Right cardiac atrium (tissue), 5 donors: Measurements from ENCODE around the gene ARL3. TPM values are rescaled to one million over a fixed set of nuclear protein-coding genes. Genes with fewer than 3 reads are reported as not detected.

Experiments
- ATAC-seq, 2 donors: fragments of 200-7000 bp; cut with Tn5 transposase; one replicate each; pipeline versions ENCODE4 v1.8.0 to v1.9.1; 2020; ENCODE audit warnings: moderate library complexity in 2 of 2, mild to moderate bottlenecking in 1 of 2
- DNase-seq, 3 donors: peaks; one replicate each; pipeline ENCODE4 v3.0.0-alpha.2; 2020
- H3K27ac ChIP-seq: one replicate; pipeline ENCODE4 v1.5.1; 2013; ENCODE audit warnings: mild to moderate bottlenecking, low read length, control low read depth, moderate library complexity
- H3K27me3 ChIP-seq: one replicate; pipeline ENCODE4 v1.6.1; 2013; ENCODE audit not compliant: control insufficient read depth, insufficient read depth
- H3K4me1 ChIP-seq: one replicate; pipeline ENCODE4 v1.6.1; 2013; ENCODE audit warnings: low read length; ENCODE audit not compliant: control insufficient read depth, insufficient read depth
- H3K4me3 ChIP-seq: one replicate; pipeline ENCODE4 v1.5.1; 2013; ENCODE audit warnings: low read length, control low read depth
- H3K9me3 ChIP-seq: one replicate; pipeline ENCODE4 v1.6.1; 2013; ENCODE audit warnings: low read length; ENCODE audit not compliant: control insufficient read depth
- WGBS: extraction: QIAGEN DNeasy Blood & Tissue Kit; methylation state at CpG from one replicate; pipeline ENCODE4 v1.1.7; 2013; 5-methylcytosine and 5-hydroxymethylcytosine counted together
- intact Hi-C, 4 donors: fragments of 100-400 bp; cut with DNase I; formaldehyde crosslinking; loops; one replicate each; pipeline versions ENCODE4 v1.11.0 to v1.14.0; 2022 to 2023
- polyA plus RNA-seq: library from polyadenylated mRNA; stranded (reverse); fragments of 200-250 nt; gene quantifications from one replicate; pipeline ENCODE4 v1.2.3, GENCODE V29; 2013
- total RNA-seq, 4 donors: library from RNA; stranded (reverse); fragmentation: NEBNext Ultra II Directional; extraction: Animal tissue kit (Norgen Biotek cat#: 25700); gene quantifications; one replicate each; pipeline ENCODE4 v1.2.1, GENCODE V29; 2021
- donor health status: healthy with polysubstance abuse.
- donor health status: DM: no; HTN: yes; CAD: no.
- donor health status: DM: no; HTN: no; CAD: no.
- donor health status: DM: no; HTN: yes; CAD: no; lungs with severe emphysema.
- donor health status: DM: yes; HTN: yes; CAD: no.

Gene ARL3
- total and polyA plus RNA-seq, 5 donors: 13.0 to 18.3 (median 15.2) TPM

DNA sequence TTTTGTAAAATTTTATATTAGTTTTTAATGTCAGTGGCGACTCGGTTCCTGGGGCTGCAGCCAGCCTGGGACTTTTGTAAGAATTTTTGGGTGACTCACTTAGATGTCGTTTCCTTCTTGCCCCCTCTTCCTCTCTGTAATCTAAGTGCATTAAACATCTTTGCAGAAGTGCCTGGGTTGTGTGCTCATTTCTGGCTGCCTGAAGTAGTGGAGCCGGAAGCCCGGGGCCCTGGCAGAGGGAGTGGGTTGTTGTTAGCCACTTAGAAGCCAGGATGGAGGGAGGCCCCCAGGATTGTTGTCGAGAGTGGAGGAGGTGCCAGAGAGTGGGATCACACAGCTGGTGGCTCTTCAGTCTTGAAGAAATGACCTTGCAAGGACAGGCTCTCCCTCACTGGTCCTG is 80.9 kb downstream of the ARL3 start:
- DNase-seq: peak; percentile 71 to 83 (median 82)
- WGBS: 7% methylated on average over 6 of the region's 6 CpGs
- peak overlapping the region; percentile 90 for H3K27ac ChIP-seq
- no peaks in the 10 kb centered on the region for H3K9me3 ChIP-seq
- peak; percentile 42 to 70 for ATAC-seq
- intact Hi-C loops: no loop called here
- H3K4me3 ChIP-seq: no peak overlapping the region
- H3K27me3 ChIP-seq: no peaks in the 10 kb centered on the region
- H3K4me1 ChIP-seq: peaks cover 19% of the 10 kb centered on the region

DNA sequence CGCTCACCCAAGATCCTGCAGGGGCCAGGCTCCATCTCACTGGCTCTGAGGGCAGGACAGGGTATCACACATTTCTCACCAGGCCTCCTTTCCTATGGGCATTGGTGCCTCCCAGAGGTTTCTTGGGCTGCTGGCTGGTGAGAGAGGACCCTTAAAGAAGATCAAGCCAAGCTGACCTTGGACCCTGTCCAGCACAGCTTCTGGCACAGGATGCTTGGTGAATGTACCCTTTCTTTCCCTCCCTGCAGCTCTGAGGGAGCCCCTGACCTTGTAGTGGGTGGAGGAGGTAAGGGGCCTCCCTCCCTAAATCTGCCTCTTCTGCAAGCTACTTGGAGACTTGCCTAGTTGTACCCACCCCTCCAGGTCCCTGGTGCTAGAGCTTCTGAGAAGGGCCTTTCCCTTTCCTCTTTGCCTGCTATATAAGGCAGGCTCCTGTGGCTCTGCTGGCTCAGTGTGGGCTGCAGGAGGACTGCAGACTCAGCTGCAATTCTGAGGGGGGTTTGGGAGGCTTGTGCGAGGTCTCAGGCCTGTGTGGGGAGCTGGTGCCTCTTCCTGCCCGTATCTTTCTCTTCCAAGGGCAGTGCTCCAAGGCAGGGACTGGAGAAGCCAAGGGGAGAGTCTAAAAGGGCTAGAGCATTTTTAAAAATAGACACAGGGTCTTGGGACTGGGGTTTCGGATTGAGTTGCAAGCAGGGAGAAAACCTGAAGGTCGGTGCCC is 81.6 kb downstream of the ARL3 start:
- DNase-seq: peak; percentile 37 to 82 (median 66)
- peak overlapping the region; percentile 90 for H3K27ac ChIP-seq
- peak; percentile 28 to 34 for ATAC-seq
- intact Hi-C loops: no loop called here
- WGBS: 22% methylated on average over 5 of the region's 5 CpGs
- H3K4me3 ChIP-seq: no peak overlapping the region
- no peaks in the 10 kb centered on the region for H3K9me3 ChIP-seq
- H3K4me1 ChIP-seq: peaks cover 25% of the 10 kb centered on the region
- no peaks in the 10 kb centered on the region for H3K27me3 ChIP-seq

DNA sequence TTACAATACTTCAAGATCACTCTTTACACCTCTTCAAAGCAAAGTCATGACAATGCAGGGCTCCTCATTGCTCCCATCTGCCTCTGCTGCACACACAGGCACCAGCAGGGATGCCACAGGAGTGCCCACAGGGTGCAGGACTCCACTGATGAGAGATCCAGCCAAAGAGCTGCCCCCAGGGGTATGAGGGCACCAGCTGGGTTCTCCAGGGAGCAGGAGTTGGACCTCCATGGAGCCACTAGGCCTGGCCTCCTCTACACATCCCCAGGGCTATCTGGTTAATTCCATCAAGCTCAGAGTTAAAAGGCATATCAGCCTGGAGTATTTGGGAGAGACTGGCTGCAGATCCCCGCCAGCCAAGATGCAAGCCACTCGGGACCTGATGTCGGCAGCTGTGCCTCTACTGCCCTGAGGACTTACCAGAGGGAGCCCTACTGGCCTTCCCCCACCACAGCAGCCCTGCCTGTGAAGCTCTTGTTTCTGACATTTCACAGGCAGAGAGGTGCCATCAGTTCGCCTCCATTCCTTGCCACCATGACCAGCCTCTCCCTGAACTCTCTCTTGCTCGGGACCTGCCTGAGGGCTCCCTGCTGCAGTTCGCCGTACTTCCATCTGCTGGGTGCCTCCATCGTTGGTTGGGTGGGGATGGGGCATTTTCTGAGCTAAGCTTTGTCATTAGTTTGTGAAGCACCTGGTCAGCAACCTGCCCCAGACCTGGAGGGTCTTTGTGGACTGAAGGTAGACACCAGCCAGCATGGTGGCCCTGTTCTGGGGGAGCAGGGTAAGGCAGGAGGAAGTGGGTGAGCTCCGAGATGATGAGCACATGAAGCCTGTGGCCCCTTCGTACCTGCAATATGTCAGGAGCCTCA is 82.4 kb downstream of the ARL3 start:
- DNase-seq (peak; percentile 13 to 51 (median 47)), ATAC-seq (no peak)
- H3K4me1 ChIP-seq: peaks cover 32% of the 10 kb centered on the region
- peak overlapping the region; percentile 90 for H3K27ac ChIP-seq
- H3K4me3 ChIP-seq: no peak overlapping the region
- intact Hi-C loops: no loop called here
- 77% methylated on average over 10 of the region's 10 CpGs for WGBS
- no peaks in the 10 kb centered on the region for H3K9me3 ChIP-seq
- H3K27me3 ChIP-seq: no peaks in the 10 kb centered on the region

DNA sequence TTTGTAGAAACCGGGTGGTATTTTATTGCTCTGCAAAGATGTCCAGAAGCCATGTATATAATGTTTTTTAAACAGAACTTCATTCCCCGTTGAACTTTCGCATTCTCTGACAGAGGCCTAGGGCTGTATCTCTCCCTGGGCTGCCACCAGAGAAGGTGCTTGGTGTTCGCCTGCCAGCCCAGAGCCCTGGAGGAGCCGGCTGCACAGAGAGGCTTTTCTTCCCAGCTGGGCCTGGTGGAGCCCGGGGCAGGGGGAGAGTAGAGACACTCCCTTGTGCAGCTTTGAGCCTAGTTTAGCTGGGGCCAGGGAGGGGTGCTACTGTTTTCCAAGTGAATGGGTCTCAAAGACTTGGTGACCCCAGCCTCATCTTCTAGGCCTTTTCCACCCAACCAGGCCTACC is 83.5 kb downstream of the ARL3 start:
- no peak overlapping the region for H3K27ac ChIP-seq
- WGBS: 75% methylated on average over 6 of the region's 6 CpGs

DNA sequence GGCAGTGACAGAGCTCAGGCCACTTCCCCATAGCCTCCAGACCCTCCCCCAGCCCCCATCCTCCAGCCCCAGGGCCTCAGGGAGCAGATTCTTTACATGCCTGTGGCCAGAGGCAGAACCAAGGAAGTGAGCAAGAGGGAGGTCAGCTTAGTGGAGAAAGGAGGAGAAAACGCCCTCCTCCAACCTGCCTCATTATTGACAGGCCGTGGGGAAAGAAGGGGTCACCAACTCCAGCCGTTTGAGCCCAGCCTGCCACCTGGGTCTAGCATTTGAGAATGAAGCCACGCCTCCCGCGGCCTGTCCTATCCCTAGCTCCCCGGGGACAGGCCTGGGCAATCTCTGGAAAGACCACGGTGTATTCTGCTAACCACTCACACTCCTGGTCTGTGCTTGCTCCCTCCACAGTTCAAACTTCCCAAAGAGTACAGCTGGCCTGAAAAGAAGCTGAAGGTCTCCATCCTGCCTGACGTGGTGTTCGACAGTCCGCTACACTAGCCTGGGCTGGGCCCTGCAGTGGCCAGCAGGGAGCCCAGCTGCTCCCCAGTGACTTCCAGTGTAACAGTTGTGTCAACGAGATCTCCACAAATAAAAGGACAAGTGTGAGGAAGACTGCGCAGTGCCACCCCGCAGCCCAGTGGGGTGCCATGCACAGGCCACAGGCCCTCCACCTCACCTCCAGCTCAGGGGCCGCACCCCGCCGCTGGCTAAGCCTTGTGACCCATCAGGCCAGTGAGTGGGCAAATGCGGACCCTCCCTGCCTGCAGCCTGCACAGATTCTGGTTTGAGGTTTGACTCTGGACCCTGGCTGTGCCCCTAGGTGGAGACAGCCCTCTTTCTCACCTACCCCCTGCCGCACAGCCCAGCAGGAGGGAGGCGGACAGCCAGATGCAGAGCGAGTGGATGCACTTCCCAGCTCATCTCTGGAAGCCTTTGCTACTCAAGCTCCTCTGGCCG is 84.3 kb downstream of the ARL3 start:
- 66% methylated on average over 22 of the region's 22 CpGs for WGBS
- ATAC-seq: no peak
- peaks cover 49% of the 10 kb centered on the region for H3K4me1 ChIP-seq
- H3K27ac ChIP-seq: peak overlapping the region; percentile 40
- intact Hi-C loops: no loop called here
- no peaks in the 10 kb centered on the region for H3K27me3 ChIP-seq
- no peak overlapping the region for H3K4me3 ChIP-seq
- peak; percentile 36 to 73 (median 61) for DNase-seq
- no peaks in the 10 kb centered on the region for H3K9me3 ChIP-seq

More for the DNA sequence above, 83.5 kb downstream of the ARL3 start:
- H3K9me3 ChIP-seq: no peaks in the 10 kb centered on the region
- H3K27me3 ChIP-seq: no peaks in the 10 kb centered on the region
- DNase-seq (peak; percentile 7 to 38 (median 30)), ATAC-seq (no peak)
- H3K4me3 ChIP-seq: no peak overlapping the region
- peaks cover 42% of the 10 kb centered on the region for H3K4me1 ChIP-seq
- intact Hi-C loops: no loop called here

DNA sequence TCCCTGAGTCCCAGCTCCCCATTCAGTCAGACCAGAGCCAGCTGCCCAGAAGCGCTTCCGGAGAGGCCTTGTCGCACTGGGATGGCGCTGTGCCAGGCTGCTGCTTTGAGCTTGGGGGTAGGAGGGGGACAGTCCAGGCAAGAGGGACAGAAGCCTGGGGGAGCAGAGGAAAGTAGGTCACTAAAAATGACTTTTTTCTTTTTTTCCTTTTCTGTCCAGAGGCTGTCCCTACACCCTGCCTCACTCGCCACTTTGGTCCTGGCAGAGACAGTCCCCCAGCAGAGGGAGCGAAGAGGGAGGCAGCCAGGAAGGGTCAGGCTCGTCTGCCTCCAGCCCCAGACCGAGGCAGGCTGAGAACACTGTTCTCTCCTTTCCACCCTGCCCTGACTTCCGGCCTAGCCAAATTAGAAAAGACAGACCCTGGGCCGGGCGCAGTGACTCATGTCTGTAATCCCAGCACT is 85.7 kb downstream of the ARL3 start:
- H3K27me3 ChIP-seq: no peaks in the 10 kb centered on the region
- no peaks in the 10 kb centered on the region for H3K9me3 ChIP-seq
- H3K27ac ChIP-seq: peak overlapping the region; percentile 82
- peak; percentile 82 to 94 (median 92) for DNase-seq
- no peak overlapping the region for H3K4me3 ChIP-seq
- peak; percentile 47 to 53 for ATAC-seq
- intact Hi-C loops: no loop called here
- WGBS: 18% methylated on average over 11 of the region's 11 CpGs
- H3K4me1 ChIP-seq: peaks cover 45% of the 10 kb centered on the region

DNA sequence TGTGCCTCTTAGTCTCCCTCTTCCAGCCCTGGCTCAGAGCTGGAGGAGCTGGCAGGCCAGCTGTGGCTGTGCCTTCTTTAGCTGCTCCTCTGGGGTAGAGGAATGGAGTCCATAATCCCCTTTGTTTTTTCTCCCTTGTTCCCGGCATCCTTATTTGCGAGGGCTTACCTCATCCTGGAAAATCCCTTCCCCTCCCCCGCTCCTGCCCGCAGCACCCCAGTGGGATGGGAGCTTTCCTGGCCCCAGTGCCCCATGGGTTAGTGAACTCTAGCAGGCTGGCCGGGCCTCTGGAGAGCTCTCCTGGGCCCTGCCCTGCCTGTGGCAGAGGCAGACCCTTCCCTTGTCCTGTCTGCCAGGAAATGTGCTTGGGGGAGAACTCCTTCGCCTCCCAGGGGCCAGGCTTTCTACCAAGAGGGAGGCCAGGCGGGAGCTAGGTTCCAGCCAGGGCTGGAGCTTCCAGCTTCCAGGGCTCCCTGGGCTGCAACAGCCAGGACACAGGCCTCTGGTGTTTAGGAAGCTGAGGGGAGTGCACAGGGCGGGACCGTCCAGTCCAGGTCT is 86.4 kb downstream of the ARL3 start:
- DNase-seq: peak; percentile 65 to 86 (median 84)
- no peak overlapping the region for H3K4me3 ChIP-seq
- peaks cover 43% of the 10 kb centered on the region for H3K4me1 ChIP-seq
- peak overlapping the region; percentile 82 for H3K27ac ChIP-seq
- H3K9me3 ChIP-seq: no peaks in the 10 kb centered on the region
- 36% methylated on average over 9 of the region's 9 CpGs for WGBS
- peak; percentile 57 to 60 for ATAC-seq
- intact Hi-C loops: no loop called here
- no peaks in the 10 kb centered on the region for H3K27me3 ChIP-seq

DNA sequence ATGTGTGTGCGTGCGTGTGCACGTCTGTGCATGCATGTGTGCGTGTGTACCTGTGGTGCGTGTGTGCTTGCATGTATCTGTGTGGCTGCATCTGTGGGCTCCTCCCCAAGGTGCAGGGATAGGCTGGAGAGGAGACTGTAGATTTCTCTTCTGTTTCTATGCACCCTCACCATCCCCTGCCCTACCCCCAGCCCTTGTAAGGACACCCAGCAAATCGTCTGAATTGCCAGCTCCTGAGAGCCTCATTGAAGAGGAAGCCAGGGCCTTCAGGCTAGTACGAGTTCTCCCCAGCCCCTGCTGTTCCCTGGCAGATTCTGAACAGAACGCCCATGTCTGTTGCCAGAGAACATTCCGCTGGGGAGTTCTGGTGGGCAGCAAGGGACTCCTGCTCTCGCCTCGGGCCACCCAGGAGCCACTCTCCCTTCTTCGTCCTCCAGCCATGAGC is 86.9 kb downstream of the ARL3 start:
- intact Hi-C loops: no loop called here
- H3K4me1 ChIP-seq: peaks cover 39% of the 10 kb centered on the region
- H3K4me3 ChIP-seq: no peak overlapping the region
- peak in 2 of 3 donors; percentile 20 to 64 for DNase-seq
- peak overlapping the region; percentile 82 for H3K27ac ChIP-seq
- 53% methylated on average over 12 of the region's 12 CpGs for WGBS
- ATAC-seq: peak in 1 of 2 donors; percentile 2
- H3K27me3 ChIP-seq: no peaks in the 10 kb centered on the region
- no peaks in the 10 kb centered on the region for H3K9me3 ChIP-seq

DNA sequence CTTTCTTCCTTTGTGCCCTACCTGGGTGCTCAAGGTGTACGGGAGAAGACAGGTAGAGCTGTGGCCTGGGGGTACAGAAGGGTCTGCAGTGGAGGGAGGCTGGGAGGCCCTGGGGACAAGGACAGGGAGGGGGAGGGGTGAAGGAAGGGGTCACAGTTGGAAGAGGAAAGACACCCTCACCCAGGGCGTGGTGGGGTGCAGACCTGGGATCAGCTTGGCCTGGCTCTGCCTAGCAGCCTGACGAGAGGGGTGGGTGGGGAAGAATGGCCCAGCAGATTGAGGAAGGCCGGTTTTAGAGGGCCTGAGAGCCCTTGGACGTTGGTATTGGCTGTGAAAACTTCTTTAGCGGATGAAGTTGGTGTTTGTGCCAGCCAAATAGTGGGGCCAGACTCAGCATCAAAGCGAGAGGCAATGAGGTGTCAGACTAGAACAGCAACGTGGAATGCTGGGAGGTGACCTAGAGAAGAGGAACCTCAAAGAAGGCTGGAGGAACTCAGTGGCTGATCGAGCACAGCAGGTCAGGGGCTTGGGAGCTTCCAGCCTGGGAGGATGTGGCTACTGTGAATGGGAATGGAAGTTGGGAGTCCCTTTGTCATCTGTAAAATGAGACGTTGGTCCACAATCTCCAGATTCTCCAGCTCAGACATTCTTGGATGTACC is 88.0 kb downstream of the ARL3 start:
- no peak for ATAC-seq

More for the DNA sequence above, 88.0 kb downstream of the ARL3 start:
- H3K9me3 ChIP-seq: no peaks in the 10 kb centered on the region
- peak overlapping the region; percentile 50 for H3K27ac ChIP-seq
- H3K4me1 ChIP-seq: peaks cover 42% of the 10 kb centered on the region
- intact Hi-C loops: no loop called here
- no peak overlapping the region for H3K4me3 ChIP-seq
- 61% methylated on average over 10 of the region's 10 CpGs for WGBS
- no peaks in the 10 kb centered on the region for H3K27me3 ChIP-seq
- DNase-seq: peak; percentile 12 to 58 (median 20)
